ENCODE measurements around the gene ONECUT2.

ONECUT2 gene

DNA sequence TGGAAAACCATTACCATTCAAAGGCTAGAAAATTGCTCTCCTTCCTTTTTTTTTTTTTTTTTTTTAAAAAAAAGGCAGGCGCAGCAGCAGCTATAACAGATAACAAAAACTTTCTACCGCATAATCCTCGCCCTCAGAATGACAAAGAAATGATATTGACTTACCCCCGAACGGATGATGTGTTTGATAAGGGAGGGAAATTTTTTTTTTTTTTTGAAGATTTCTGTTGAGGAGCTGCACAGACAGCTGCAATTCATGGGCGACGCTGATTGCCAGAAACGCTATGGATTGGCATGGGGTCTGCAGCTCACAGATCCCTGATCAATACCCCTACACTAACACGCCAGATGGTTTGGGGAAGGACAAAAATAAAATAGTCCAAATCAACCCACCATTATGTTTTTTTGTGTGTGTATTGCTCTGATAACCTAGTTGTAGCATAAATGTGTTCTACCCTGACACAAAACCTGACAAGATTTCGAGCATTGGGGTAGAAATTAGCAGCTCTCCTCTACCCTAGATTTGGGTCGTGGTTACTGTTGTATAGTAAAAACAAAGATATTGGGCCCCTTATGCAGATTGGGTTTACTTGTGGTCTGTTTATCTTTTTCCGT lies 3.6 kb upstream of the ONECUT2 start:
- DNase-seq: no peak

- no peak for DNase-seq
Measured at GRCh38 chr18:57432140-57432539, 3.0 kb upstream of the ONECUT2 start.

DNA sequence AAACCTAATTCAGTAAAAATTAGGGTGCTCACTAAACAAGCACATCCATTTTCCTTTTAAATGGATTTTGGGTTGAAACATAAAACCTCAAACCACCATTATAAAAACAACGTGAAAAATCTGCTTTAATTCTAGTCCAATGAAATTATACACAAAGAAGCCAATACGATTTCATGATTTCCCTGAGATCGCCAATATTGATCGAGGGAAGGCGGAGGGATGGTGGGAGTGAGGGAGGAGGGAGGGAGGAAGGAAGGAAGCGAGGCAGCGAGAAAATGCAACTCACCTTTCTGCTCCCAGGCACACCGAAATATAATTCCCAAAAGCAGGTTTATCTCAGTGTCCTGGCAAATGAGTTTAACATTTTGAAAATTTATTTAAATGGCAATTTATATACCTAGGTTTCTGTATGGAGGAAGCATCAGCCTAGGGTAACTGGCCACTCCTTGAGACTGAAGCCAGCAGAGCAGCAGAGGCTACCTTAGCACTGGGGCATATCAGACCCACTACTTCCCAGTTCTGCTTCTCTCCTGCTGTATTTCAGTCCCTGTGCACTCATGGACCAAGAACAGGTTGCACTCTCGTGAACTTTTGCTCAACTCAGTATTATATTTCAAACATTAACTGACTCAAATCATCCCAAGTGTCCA lies 2.3 kb upstream of the ONECUT2 start:
- no peak for DNase-seq

GRCh38 chr18:57433482-57433881 lies 1.7 kb upstream of the ONECUT2 start:
- DNase-seq: no peak

DNA sequence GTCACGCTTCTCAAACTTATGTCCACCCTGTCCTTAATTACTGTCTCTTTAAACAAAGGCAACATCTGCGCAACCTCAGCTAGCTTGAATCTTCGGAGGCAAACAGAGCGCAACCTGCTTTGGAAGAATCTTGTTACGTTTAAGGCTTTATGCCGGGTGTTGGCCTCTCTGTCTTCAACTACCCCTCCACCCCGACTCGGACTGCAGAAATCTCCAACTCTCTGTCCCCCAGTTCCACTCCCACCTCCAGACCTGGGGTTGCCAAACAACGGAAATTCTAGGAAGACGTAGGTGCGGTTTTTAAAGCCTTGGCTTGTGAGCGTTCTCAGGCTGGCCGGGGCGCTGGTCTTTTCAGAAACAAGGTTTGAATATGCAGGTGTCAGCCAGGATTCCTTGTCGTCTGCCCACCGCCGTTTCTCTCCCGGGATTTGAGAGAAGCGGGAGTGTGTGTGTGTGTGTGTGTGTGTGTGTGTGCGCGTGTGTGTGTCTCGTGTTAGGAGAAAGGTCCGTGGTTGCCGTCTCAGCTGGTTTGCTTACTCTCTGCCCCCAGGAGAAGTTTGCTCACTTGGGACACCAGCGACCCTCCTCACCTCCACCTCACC lies 1.1 kb upstream of the ONECUT2 start:
- DNase-seq: no peak

GRCh38 chr18:57435846-57436190 lies 644 bp downstream of the ONECUT2 start:
- no peak for DNase-seq

GRCh38 chr18:57436191-57436964 lies 1.2 kb downstream of the ONECUT2 start:
- no peak for DNase-seq

DNA sequence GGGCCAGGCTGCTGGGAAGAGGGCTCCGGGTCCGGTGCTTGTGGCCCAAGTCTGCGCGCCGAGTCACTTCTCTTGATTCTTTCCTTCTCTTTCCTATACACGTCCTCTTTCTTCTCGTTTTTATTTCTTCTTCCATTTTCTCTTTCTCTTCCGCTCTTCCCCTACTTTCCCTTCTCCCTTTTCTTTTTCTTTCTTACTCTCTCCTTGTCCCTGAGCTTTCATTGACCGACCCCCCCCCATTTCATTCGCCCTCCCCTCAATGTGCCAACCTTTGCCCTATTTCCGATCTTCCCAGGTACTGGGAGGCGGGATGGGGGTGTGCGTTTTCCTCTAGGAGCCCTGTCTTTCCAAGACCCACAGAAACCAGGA lies 1.8 kb downstream of the ONECUT2 start:
- DNase-seq: no peak

DNA sequence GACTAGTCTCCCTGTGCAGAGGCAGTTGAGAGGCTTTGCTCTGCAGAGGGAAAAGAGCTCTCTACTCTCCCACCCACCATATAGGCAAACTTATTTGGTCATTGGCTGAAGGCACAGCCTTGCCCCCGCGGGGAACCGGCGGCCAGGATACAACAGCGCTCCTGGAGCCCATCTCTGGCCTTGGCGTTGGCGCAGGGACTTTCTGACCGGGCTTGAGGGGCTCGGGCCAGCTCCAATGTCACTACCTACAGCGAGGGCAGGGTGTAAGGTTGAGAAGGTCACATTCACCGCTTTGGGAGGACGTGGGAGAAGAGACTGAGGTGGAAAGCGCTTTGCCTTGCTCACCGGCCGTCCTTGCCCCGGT lies 2.2 kb downstream of the ONECUT2 start:
- DNase-seq: no peak

GRCh38 chr18:57437766-57438671 lies 2.8 kb downstream of the ONECUT2 start:
- no peak for DNase-seq

GRCh38 chr18:57438743-57439608 lies 3.8 kb downstream of the ONECUT2 start:
- DNase-seq: no peak

DNA sequence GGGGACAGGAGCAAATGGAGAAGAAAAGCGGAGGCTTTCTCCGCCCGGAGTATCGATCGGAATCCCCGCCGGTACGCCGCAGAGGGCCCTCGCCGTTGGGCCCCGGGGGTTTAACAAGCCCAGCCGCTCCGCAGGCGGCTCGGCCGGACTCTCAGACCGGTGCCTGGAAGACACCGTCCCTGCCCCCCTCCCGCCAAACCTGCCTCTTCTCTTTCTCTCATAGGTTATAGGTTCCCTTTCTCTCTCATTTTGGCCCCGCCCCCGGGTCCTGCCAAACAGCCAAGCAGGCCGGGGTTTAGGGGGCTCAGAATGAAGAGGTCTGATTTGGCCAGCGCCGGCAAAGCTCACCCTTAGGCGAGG lies 4.4 kb downstream of the ONECUT2 start:
- no peak for DNase-seq

DNA sequence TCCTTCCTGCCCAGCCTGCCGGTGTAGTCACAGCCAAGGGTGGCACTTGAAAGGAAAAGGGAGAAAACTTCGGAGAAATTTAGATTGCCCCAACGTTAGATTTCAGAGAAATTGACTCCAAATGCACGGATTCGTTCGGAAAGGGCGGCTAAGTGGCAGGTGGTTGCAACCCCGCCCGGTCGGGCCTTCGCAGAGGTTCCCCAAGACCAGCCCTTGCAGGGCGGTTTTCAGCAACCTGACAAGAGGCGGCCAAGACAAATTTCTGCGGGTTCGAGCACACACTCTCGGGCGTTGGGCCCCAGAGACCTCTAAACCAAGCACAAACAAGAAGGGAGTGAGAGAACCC lies 4.8 kb downstream of the ONECUT2 start:
- DNase-seq: no peak

GRCh38 chr18:57440331-57441070 lies 5.3 kb downstream of the ONECUT2 start:
- no peak for DNase-seq

DNA sequence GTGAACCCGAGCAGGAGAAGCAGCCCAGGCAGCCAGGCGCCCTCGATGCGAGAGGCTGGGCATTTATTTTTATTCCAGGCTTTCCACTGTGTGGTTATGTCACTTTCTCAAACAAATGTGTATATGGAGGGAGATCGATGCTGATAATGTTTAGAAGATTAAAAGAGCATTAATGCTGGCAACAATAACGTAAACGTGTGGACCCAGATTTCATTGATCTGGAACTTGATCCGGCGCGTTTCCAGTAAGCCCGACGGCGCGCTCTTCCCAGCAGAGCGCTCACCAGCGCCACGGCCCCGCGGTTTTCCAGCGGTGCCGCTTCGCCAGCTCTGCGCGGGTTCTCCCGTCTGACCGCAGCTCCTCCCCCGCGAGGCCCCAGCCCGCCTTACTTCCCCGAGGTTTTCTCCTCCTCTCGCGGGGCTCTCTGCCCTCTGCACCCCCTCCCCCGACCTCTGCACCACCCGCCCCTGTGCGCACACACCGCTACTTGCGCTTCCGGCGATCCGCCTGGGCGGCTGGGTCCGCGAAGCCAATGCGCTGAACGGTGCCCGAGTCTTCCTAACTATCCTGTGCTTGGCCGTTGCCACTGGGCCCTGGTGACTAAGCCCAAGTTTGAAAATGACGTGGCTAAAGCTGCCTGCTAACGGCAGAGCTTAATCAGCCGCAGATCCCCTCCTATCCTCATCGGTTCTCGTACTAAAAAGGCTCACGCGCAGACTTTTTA lies 6.1 kb downstream of the ONECUT2 start:
- DNase-seq: no peak

DNA sequence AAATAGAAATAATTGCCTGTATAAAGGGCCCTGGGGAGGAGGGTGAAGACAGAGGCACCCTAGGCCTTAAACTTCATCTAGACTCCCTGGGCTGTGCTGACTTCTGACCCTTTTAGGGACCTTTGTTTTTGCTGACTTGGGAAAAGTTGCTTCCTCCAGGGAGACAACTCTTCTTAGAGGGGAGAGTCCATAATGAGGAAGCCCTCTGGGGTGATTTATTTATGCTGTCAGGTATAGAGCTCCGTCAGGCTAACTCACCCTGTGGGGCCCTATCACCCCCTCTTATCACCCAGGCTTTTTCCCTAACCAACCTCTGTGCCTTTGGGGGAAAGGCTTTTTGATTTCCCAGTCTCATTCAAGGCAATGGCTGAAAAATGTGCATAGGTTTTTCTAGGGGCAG lies 8.1 kb downstream of the ONECUT2 start:
- no peak for DNase-seq

DNA sequence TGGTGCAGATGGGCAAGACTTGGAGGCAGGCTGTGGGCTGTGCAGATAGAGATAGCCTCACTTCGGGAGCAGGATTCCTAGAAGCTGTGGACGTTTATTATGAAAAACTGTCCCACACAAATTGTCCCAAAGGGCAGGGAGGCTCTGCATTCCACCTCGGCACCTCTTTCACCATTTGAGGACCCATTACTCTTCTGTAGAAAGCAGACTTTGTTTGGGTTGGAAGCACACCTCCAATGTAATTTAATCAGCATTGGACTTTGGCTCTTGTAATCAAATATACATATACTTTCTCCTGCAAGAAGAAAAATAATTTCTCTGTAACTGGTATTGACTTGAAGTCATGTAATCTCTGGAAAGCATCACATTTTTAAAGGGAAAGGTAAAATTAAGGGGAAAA lies 8.5 kb downstream of the ONECUT2 start:
- DNase-seq: no peak

- DNase-seq: no peak
Measured at GRCh38 chr18:57444301-57444759, 9.2 kb downstream of the ONECUT2 start.

DNA sequence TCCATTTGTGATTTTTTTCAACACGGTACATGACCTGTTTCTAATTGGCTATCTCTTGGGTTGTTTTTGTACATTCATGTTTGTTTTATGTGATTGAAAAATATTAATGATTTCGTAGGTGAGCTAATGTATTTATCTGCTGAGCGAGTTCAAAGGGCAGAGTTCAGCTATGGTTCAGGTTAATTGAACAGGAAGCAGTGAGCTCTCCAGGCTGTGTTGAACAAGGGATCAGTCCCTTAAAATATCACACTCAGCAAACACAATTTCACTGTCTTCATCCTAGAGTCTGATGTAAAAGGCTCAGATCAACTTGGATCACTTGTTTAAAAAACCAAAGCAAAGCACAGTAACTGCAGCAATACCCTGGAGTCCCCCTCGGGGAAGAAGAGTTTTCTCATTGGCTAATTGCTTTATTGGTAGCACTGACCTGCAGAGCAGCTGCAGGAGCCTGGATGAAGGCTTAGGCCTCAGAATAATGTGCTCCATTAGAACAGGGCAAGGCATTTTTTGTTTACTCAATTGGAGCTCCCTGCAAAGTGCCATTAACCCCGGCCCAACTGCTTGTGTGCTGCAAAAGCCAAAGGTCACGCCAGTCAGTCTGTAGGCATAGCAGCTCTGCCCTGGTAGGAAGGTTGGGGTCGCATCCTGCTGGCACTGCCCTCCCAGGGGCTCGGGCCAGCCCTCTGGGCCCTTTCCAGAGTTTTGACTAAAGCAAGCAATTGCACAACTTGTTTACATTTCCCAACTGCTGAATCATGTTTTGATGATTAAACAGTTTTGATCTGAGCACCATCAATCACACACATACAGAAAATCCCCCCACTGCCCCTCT lies 10.5 kb downstream of the ONECUT2 start:
- DNase-seq: no peak

DNA sequence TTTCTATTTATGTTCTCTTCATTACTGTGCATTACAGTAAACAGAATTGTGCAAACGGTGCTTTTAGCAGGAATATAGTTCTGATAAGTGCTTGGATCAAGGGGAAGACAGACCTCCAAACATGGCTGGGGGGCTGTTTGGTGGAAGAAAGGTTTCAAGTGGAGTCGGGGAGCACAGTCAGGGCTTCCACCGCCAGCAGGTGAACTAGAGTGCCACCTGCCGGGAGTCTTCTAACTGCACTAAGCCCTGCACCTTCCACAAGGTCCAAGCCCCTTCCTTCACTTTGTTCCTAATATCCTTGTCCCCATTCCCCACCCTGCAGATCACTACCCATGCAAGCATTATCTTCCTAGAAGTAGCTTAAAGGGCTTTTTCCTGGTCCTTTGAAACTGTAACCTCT lies 11.1 kb downstream of the ONECUT2 start:
- DNase-seq: no peak
